B cell (primary cell): ENCODE results near the gene TSSK2.

Experiments
- CTCF ChIP-seq: fragments of 200-600 bp; IDR thresholded peaks from one replicate; pipeline ENCODE4 v1.8.0; 2022; ENCODE audit warnings: antibody characterized with exemption, mild to moderate bottlenecking
- EZH2 ChIP-seq: IDR thresholded peaks from 2 replicates; pipeline ENCODE4 v1.6.1; 2012; ENCODE audit warnings: borderline replicate concordance, low read depth, mild to moderate bottlenecking, moderate library complexity, low read length; ENCODE audit not compliant: insufficient read depth, poor library complexity, severe bottlenecking

- no peak for TF ChIP-seq CTCF
- TF ChIP-seq EZH2: no peak
Measured at GRCh38 chr22:19111584-19111983, 19.5 kb upstream of the TSSK2 start.
